ENCODE results near the gene LMF2.

GRCh38 chr22:50463188-50463900 lies 44.2 kb downstream of the LMF2 start:
- TF ChIP-seq CTCF (optimal IDR thresholded peaks at IDR 0.05 in 1 of 3, IDR thresholded peaks at IDR 0.05 in 1 of 3, conservative IDR thresholded peaks at IDR 0.05 in 1 of 3; ENCODE audit: extremely low read depth in 1 of 3, insufficient read depth in 2 of 3, low read length in 3 of 3) (no peak), EZH2 (IDR thresholded peaks at IDR 0.05; ENCODE audit: low read length) (no peak)

All from keratinocyte (primary cell).